Tibial nerve (tissue), 4 donors: ENCODE measurements around the gene SGSM1. TPM values are rescaled to one million over a fixed set of nuclear protein-coding genes. Genes with fewer than 3 reads are reported as not detected.

Experiments
- DNase-seq, 2 donors: peaks; one replicate each; pipeline ENCODE4 v3.0.0-alpha.2; 2019; ENCODE audit warnings: low spot score in 2 of 2
- H3K27ac ChIP-seq, 4 donors: fragments of 200-600 bp; sonication (generic) in 3 of 4; one replicate each; pipeline ENCODE4 v1.5.1; 2017 to 2019; ENCODE audit warnings: mild to moderate bottlenecking in 1 of 4
- H3K27me3 ChIP-seq, 2 donors: fragments of 200-600 bp; sonication (generic) in 1 of 2; one replicate each; pipeline versions ENCODE4 v1.5.1 to v1.6.0; 2017 to 2019
- H3K36me3 ChIP-seq, 3 donors: fragments of 200-600 bp; sonication (generic); one replicate each; pipeline ENCODE4 v1.5.1; 2018 to 2019
- H3K4me1 ChIP-seq, 4 donors: fragments of 200-600 bp; sonication (generic) in 3 of 4; one replicate each; pipeline ENCODE4 v1.5.1; 2017 to 2019
- H3K4me3 ChIP-seq, 4 donors: fragments of 200-600 bp; sonication (generic) in 3 of 4; one replicate each; pipeline ENCODE4 v1.5.1; 2017 to 2019; ENCODE audit warnings: mild to moderate bottlenecking in 1 of 4, moderate library complexity in 1 of 4
- H3K9me3 ChIP-seq, 4 donors: fragments of 200-600 bp; sonication (generic) in 3 of 4; one replicate each; pipeline ENCODE4 v1.5.1; 2017 to 2019
- EP300 ChIP-seq, 2 donors: sonication (generic); formaldehyde crosslinking; IDR thresholded peaks; one replicate each; pipeline ENCODE4 v1.6.1; 2017; ENCODE audit warnings: antibody characterized with exemption in 2 of 2, mild to moderate bottlenecking in 1 of 2
- POLR2A ChIP-seq, 2 donors: fragments of 450-650 bp; IDR thresholded peaks; one replicate each; pipeline ENCODE4 v1.6.1; 2017; ENCODE audit warnings: antibody characterized with exemption in 2 of 2, mild to moderate bottlenecking in 2 of 2, moderate library complexity in 2 of 2
- WGBS, 2 donors: methylation state at CpG; one replicate each; pipeline ENCODE4 v1.1.5; 2018; 5-methylcytosine and 5-hydroxymethylcytosine counted together
- total RNA-seq, 4 donors: library from RNA; depleted of rRNA; stranded (reverse); fragments of >200 nt; gene quantifications; one replicate each; pipeline ENCODE4 v1.1.0, GENCODE V29; 2016
- TF ChIP-seq, protein P1 (sequence below), 5 experiments: fragments of 200-600 bp in 3 of 5; fragments of 450-650 bp in 2 of 5; sonication (generic) in 3 of 5; IDR thresholded peaks; one replicate each; pipeline ENCODE4 v1.5.1; 2016 to 2019; ENCODE audit warnings: antibody characterized with exemption in 5 of 5, mild to moderate bottlenecking in 3 of 5, moderate library complexity in 2 of 5

SGSM1 gene, protein sequence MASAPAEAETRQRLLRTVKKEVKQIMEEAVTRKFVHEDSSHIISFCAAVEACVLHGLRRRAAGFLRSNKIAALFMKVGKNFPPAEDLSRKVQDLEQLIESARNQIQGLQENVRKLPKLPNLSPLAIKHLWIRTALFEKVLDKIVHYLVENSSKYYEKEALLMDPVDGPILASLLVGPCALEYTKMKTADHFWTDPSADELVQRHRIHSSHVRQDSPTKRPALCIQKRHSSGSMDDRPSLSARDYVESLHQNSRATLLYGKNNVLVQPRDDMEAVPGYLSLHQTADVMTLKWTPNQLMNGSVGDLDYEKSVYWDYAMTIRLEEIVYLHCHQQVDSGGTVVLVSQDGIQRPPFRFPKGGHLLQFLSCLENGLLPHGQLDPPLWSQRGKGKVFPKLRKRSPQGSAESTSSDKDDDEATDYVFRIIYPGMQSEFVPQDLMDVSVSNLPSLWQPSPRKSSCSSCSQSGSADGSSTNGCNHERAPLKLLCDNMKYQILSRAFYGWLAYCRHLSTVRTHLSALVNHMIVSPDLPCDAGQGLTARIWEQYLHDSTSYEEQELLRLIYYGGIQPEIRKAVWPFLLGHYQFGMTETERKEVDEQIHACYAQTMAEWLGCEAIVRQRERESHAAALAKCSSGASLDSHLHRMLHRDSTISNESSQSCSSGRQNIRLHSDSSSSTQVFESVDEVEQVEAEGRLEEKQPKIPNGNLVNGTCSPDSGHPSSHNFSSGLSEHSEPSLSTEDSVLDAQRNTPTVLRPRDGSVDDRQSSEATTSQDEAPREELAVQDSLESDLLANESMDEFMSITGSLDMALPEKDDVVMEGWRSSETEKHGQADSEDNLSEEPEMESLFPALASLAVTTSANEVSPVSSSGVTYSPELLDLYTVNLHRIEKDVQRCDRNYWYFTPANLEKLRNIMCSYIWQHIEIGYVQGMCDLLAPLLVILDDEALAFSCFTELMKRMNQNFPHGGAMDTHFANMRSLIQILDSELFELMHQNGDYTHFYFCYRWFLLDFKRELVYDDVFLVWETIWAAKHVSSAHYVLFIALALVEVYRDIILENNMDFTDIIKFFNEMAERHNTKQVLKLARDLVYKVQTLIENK
- total RNA-seq, result 1 to 10 TPM in 1 of 4 donors, under 1 TPM in 3; 0.22 to 1.5 (median 0.70) TPM

DNA sequence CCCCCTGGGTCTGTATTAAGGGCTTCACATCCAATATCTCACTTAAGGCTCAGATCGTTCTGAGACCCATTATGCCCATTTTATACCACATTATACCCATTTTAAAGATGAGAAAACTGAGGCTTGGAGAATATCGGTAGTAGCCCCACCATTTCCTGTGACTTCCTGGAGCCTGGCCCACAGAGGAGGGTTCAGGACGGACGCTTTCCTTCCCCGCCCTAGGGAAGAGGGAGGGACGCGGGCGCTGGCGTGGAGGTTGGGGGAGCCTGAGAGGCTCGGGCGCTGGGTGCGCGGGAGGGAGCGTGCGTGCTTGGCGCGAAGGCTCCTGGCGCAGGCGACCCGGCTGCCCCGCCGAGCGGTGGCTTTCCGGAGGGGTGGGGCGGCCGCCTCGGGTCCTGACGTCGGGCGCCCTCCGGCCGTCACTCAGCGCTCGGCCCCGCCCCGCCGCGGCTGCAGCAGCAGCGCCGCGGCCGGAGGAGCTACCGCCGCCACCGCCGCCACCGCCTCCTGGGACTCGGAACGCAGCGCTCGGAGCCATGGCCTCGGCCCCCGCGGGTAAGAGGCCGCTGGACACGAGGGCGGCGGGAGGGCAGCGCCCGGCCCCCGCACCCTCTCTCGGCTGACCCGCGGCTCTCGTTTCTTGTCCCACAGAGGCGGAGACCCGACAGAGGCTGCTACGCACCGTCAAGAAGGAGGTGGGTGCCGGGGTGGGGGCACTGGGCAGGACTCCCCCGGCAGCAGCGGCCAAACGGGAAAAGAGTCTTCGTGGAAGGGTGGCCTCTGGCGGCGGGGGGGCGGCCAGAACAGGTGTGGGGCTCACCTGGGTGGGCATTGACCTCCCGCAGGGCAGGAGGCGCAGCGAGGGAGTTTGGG lies at the start of gene SGSM1:
SGSM1 (plus strand) TSS at position 422 of the 873 bp plus-strand sequence; CDS start at position 537, 115 bp downstream.
- Histone ChIP-seq H3K4me1 (peaks cover 0 to 35% (median 3%) of the 10 kb centered on the region in 4 donors), H3K27ac (peak within 1 kb of the TSS in 3 of 4 donors; percentile 76 to 86 (median 79)), H3K4me3 (peak within 1 kb of the TSS; percentile 30 to 68 (median 46)), H3K9me3 (no peaks in the 10 kb centered on the region), H3K36me3 (no peaks in the 10 kb centered on the region), H3K27me3 (no peaks in the 10 kb centered on the region)
- TF ChIP-seq POLR2A (IDR thresholded peaks at IDR 0.05) (peak in 1 of 2 donors; percentile 25), EP300 (IDR thresholded peaks at IDR 0.05) (peak in 1 of 2 donors; percentile 62)
- TF ChIP-seq, protein P1, sequence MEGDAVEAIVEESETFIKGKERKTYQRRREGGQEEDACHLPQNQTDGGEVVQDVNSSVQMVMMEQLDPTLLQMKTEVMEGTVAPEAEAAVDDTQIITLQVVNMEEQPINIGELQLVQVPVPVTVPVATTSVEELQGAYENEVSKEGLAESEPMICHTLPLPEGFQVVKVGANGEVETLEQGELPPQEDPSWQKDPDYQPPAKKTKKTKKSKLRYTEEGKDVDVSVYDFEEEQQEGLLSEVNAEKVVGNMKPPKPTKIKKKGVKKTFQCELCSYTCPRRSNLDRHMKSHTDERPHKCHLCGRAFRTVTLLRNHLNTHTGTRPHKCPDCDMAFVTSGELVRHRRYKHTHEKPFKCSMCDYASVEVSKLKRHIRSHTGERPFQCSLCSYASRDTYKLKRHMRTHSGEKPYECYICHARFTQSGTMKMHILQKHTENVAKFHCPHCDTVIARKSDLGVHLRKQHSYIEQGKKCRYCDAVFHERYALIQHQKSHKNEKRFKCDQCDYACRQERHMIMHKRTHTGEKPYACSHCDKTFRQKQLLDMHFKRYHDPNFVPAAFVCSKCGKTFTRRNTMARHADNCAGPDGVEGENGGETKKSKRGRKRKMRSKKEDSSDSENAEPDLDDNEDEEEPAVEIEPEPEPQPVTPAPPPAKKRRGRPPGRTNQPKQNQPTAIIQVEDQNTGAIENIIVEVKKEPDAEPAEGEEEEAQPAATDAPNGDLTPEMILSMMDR (IDR thresholded peaks at IDR 0.05), result no peak
- DNase-seq, result peak; percentile 43 to 44
- 4% methylated on average over 41 to 42 of the region's 80 CpGs for WGBS, 2 donors

DNA sequence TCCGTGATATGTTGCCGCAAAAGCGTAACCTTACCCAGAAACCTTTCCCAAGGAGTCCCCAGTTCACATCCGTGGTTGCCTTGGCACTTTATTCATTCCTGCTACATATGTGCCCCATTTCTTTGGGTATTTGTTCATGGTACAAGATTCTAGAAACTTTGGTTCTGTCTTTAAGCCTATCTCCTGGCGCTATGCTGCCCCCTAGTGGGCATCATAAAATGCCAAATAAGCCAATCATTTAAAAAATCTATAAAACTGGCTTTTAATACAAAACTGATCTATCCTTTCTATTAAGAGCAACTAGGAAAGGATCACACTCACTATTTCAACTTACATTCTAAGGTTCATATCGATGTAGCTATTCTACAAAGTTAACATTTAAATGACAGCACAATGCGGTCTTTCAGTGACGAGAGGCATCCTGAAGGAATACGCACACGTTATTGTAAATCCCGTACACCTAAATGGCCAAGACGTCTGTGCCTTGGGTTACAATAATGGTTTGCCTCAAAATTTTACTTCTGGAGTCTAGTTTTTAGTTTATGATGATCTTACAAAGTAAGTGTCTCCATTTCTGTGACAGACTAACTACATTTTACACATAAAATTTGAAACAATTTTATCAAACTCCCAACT lies 47.7 kb upstream of the SGSM1 start:
- DNase-seq, result peak; percentile 40 to 76
- no peaks in the 10 kb centered on the region for H3K9me3 ChIP-seq
- H3K4me3 ChIP-seq, result no peak overlapping the region
- TF ChIP-seq, protein P1 (IDR thresholded peaks at IDR 0.05), result peak; percentile 67 to 91 (median 83)
- no peak for TF ChIP-seq POLR2A (IDR thresholded peaks at IDR 0.05)
- 57 to 58% methylated on average over 12 of the region's 12 CpGs for WGBS, 2 donors
- no peaks in the 10 kb centered on the region for H3K4me1 ChIP-seq
- H3K36me3 ChIP-seq, result no peaks in the 10 kb centered on the region
- no peak overlapping the region for H3K27ac ChIP-seq
- H3K27me3 ChIP-seq, result no peaks in the 10 kb centered on the region

DNA sequence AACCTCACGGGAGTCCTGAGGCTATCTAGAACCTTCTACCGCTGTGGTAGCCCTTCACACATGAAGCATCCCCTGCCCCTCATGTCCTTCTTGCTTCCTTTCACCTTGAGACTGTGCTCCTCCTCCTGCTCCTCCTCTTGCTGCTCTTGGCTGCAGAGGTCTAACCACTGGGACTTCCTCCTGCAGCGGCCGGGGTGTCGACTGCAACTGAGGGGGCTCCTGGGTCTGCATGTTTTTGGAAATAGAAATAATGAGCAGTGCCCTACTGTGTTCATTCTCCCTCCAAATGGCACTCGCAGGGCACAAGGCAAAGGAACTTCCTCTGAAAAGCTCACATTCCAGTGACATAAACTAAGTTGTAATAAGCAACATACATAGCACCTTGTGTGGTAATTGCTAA lies 46.2 kb upstream of the SGSM1 start:
- no peak for DNase-seq
- Histone ChIP-seq H3K4me3 (no peak overlapping the region), H3K36me3 (no peaks in the 10 kb centered on the region), H3K4me1 (no peaks in the 10 kb centered on the region), H3K27ac (no peak overlapping the region), H3K27me3 (peaks cover 0 to 9% of the 10 kb centered on the region in 2 donors), H3K9me3 (no peaks in the 10 kb centered on the region)
- 53 to 67% methylated on average over 6 of the region's 6 CpGs for WGBS, 2 donors
- TF ChIP-seq POLR2A (IDR thresholded peaks at IDR 0.05) (no peak), EP300 (IDR thresholded peaks at IDR 0.05) (no peak)
- TF ChIP-seq, protein P1 (IDR thresholded peaks at IDR 0.05), result no peak

DNA sequence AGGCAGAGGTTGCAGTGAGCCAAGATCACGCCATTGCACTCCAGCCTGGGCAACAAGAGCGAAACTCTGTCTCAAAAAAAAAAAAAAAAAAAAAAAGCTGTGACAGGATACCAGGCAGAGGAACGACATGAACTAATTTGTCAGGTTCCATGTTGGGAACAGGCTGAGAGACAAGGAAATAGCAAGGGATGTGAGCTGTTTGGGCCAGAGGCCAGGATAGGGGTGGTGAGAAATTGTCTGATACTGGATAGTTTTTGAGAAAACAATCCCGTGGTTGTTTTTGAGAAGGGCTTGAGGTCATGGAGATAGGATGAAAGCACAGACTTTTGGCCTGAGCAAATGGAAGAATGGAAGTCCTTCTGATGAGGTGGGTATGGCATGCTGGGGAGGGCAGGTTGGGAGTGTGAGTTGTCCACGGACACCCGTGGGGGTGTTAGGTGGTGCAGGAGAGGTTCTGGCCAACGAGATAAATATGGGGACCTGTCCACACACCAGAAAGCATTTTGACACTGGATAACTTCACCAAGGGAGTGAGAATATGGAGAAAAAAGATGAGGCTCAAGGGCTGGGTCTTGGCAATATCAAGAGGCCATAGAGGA lies 45.2 kb upstream of the SGSM1 start:
- WGBS, 2 donors, result 56 to 61% methylated on average over 7 of the region's 7 CpGs
- no peaks in the 10 kb centered on the region for H3K9me3 ChIP-seq
- no peak overlapping the region for H3K4me3 ChIP-seq
- H3K36me3 ChIP-seq, result no peaks in the 10 kb centered on the region
- no peak for DNase-seq
- TF ChIP-seq POLR2A (IDR thresholded peaks at IDR 0.05), result no peak
- TF ChIP-seq, protein P1 (IDR thresholded peaks at IDR 0.05), result no peak
- TF ChIP-seq EP300 (IDR thresholded peaks at IDR 0.05), result no peak
- H3K27ac ChIP-seq, result no peak overlapping the region
- H3K27me3 ChIP-seq, result peaks cover 0 to 16% of the 10 kb centered on the region in 2 donors
- no peaks in the 10 kb centered on the region for H3K4me1 ChIP-seq
